GM12878 (cell line): ENCODE data around the gene FTCDNL1. TPM values are rescaled to one million over a fixed set of nuclear protein-coding genes. Genes with fewer than 3 reads are reported as not detected.

Experiments used
- ATAC-seq: fragments of 200-7000 bp; cut with Tn5 transposase; 3 replicates; pipeline ENCODE4 v1.9.1; 2020; ENCODE audit warnings: mild to moderate bottlenecking, moderate library complexity
- BruUV-seq: library from RNA; stranded (reverse); fragments of 400-500 nt; replicated peaks from 2 replicates; lab custom pipeline; 2021; lab: Mats Ljungman, UMichigan
- CTCF ChIA-PET: fragments of 300-600 bp; sonication (Branson Sonifier 250); formaldehyde crosslinking; extraction: SDS; loops from one replicate; lab custom pipeline; 2021; ENCODE audit warnings: inconsistent platforms; lab: Yijun Ruan, JAX
- POLR2A ChIA-PET: fragments of 350-600 bp; formaldehyde crosslinking; extraction: SDS; loops from one replicate; lab custom pipeline; 2021; ENCODE audit warnings: inconsistent platforms; lab: Charles Lee
- RAD21 ChIA-PET: fragments of 300-600 bp; sonication (Branson Sonifier 250); formaldehyde crosslinking; loops from one replicate; lab custom pipeline; 2023; ENCODE audit warnings: antibody characterized with exemption; ENCODE audit not compliant: unreplicated experiment; lab: Charles Lee
- SMC1A ChIA-PET: fragments of 300-600 bp; sonication (Branson Sonifier 250); formaldehyde crosslinking; loops from one replicate; lab custom pipeline; 2023; ENCODE audit not compliant: unreplicated experiment, uncharacterized antibody; lab: Charles Lee
- DNase-seq: peaks from one replicate; pipeline ENCODE4 v3.0.0-alpha.2; 2011; ENCODE audit warnings: low read depth, low spot score
- FAIRE-seq: peaks from 3 replicates; lab custom pipeline; 2011; peaks lifted over from hg19 to GRCh38; lab: Jason Lieb, UNC
- H2AFZ ChIP-seq: 2 replicates; pipeline ENCODE4 v1.6.0; 2011; ENCODE audit warnings: low read depth, low read length, control low read depth; ENCODE audit not compliant: control insufficient read depth
- H3K27ac ChIP-seq: 2 replicates; pipeline ENCODE4 v1.5.1; 2011; ENCODE audit warnings: control low read depth; ENCODE audit not compliant: control insufficient read depth, insufficient read depth
- H3K27me3 ChIP-seq, 2 experiments: replicated peaks in 1 of 2; 2 replicates each; pipeline versions ENCODE4 v1.6.0 to v1.6.1; 2011; ENCODE audit warnings: low read length in 1 of 2; ENCODE audit not compliant: control insufficient read depth in 2 of 2, insufficient read depth in 2 of 2
- H3K36me3 ChIP-seq, 2 experiments: 2 replicates each; pipeline ENCODE4 v1.5.1; 2011; ENCODE audit warnings: low read length in 1 of 2; ENCODE audit not compliant: control insufficient read depth in 2 of 2, insufficient read depth in 2 of 2
- H3K4me1 ChIP-seq: 2 replicates; pipeline ENCODE4 v1.6.1; 2011; ENCODE audit warnings: mild to moderate bottlenecking, low read length, moderate library complexity, mixed read lengths; ENCODE audit not compliant: control insufficient read depth, insufficient read depth
- H3K4me2 ChIP-seq: 2 replicates; pipeline ENCODE4 v1.6.0; 2011; ENCODE audit warnings: control low read depth; ENCODE audit not compliant: control insufficient read depth, insufficient read depth
- H3K4me3 ChIP-seq: fragments of 200-600 bp; sonication (generic); 2 replicates; pipeline ENCODE4 v1.5.1; 2016
- H3K79me2 ChIP-seq: 2 replicates; pipeline ENCODE4 v1.6.0; 2011; ENCODE audit warnings: low read length; ENCODE audit not compliant: control insufficient read depth, insufficient read depth
- H3K9ac ChIP-seq: 2 replicates; pipeline ENCODE4 v1.8.0; 2011; ENCODE audit warnings: low read length, control low read depth, mixed read lengths; ENCODE audit not compliant: control insufficient read depth, insufficient read depth
- H3K9me3 ChIP-seq: replicated peaks from 3 replicates; pipeline ENCODE4 v1.5.1; 2011; ENCODE audit warnings: mild to moderate bottlenecking, low read length; ENCODE audit not compliant: control insufficient read depth, insufficient read depth
- H4K20me1 ChIP-seq: 2 replicates; pipeline ENCODE4 v1.6.0; 2011; ENCODE audit not compliant: control insufficient read depth, insufficient read depth
- GABPA ChIP-seq: IDR thresholded peaks from 2 replicates; pipeline ENCODE4 v1.6.1; 2014; ENCODE audit warnings: antibody characterized with exemption, low read depth, mild to moderate bottlenecking, inconsistent platforms
- KDM1A ChIP-seq: fragments of 200-600 bp; sonication (generic); IDR thresholded peaks from 2 replicates; pipeline ENCODE4 v1.6.1; 2016; ENCODE audit warnings: borderline replicate concordance
- MEF2A ChIP-seq: IDR thresholded peaks from 2 replicates; pipeline ENCODE4 v1.6.1; 2011; ENCODE audit warnings: low read depth, mild to moderate bottlenecking, low read length, moderate library complexity; ENCODE audit not compliant: insufficient read depth
- PML ChIP-seq: IDR thresholded peaks from 2 replicates; pipeline ENCODE4 v1.6.1; 2012; ENCODE audit warnings: low read length, inconsistent platforms
- RB1 ChIP-seq: fragments of 450-650 bp; formaldehyde crosslinking; IDR thresholded peaks from 2 replicates; pipeline ENCODE4 v1.6.1; 2017; ENCODE audit warnings: mild to moderate bottlenecking, borderline replicate concordance
- RFX5 ChIP-seq: IDR thresholded peaks from 2 replicates; pipeline ENCODE4 v1.6.1; 2011; ENCODE audit warnings: low read depth, low read length, improper control_type of control experiment
- STAT1 ChIP-seq: fragments of 450-650 bp; conservative IDR thresholded peaks from 2 replicates; pipeline ENCODE4 v1.6.1; 2014; ENCODE audit warnings: antibody characterized with exemption, mild to moderate bottlenecking
- TCF12 ChIP-seq: IDR thresholded peaks from 2 replicates; pipeline ENCODE4 v1.6.1; 2011; ENCODE audit warnings: low read depth, mild to moderate bottlenecking, low read length
- TCF7 ChIP-seq: IDR thresholded peaks from 2 replicates; pipeline ENCODE4 v1.6.1; 2014; ENCODE audit warnings: antibody characterized with exemption, borderline replicate concordance
- WGBS: methylation state at CpG from one replicate; pipeline ENCODE4 v1.1.6; 2016; ENCODE audit warnings: low lambda C conversion rate; ENCODE audit not compliant: insufficient replicate concordance, insufficient coverage; ENCODE audit errors: missing lambda C conversion rate; 5-methylcytosine and 5-hydroxymethylcytosine counted together
- in situ Hi-C: fragments of 300-500 bp; cut with MboI; formaldehyde crosslinking; loops from 9 replicates; pipeline ENCODE4 v1.14.3; 2018; ENCODE audit warnings: mixed read lengths
- intact Hi-C: fragments of 100-400 bp; cut with micrococcal nuclease; formaldehyde crosslinking; loops from one replicate; pipeline ENCODE4 v1.14.2; 2022; ENCODE audit not compliant: unreplicated experiment
- polyA plus RNA-seq, 11 experiments: library from polyadenylated mRNA; depleted of rRNA in 4 of 11; unstranded in 6 of 11; stranded (reverse) in 5 of 11; fragments of >200 nt; fragmentation: Nextera tagmentation in 4 of 11; fragmentation: Illumina TruSeq in 1 of 11; extraction: Ambion mirVana in 4 of 11; extraction: Trizol in 1 of 11; gene quantifications; 1 replicate in 1 of 11; 2 replicates in 10 of 11; pipeline versions ENCODE4 v1.2.1 to v1.2.3, GENCODE V29; 2011 to 2016; ENCODE audit warnings: inconsistent platforms in 2 of 11, missing spikeins in 2 of 11, low read depth in 1 of 11
- total RNA-seq, 4 experiments: library from RNA; depleted of rRNA in 3 of 4; stranded (reverse); fragments of >200 nt in 3 of 4; fragmentation: Illumina TruSeq in 1 of 4; extraction: Trizol in 1 of 4; gene quantifications; 2 replicates each; pipeline versions ENCODE4 v1.2.1 to v1.2.3, GENCODE V29; 2013 to 2021
- TF ChIP-seq, protein P1 (sequence below): IDR thresholded peaks from 2 replicates; pipeline ENCODE4 v1.6.1; 2011; ENCODE audit warnings: low read depth, low read length, improper control_type of control experiment, borderline replicate concordance
- TF ChIP-seq, protein P2 (sequence below): IDR thresholded peaks from 2 replicates; pipeline ENCODE4 v1.6.1; 2011; ENCODE audit warnings: borderline replicate concordance, low read depth, mild to moderate bottlenecking, moderate library complexity, low read length; ENCODE audit not compliant: insufficient read depth, poor library complexity, severe bottlenecking
- TF ChIP-seq, protein P3 (sequence below): fragments of 450-650 bp; IDR thresholded peaks from 2 replicates; pipeline ENCODE4 v1.6.1; 2018; ENCODE audit warnings: borderline replicate concordance, mild to moderate bottlenecking; ENCODE audit not compliant: partially characterized antibody
- TF ChIP-seq, protein P4 (sequence below): fragments of 450-650 bp; IDR thresholded peaks from 2 replicates; pipeline ENCODE4 v1.6.1; 2017; ENCODE audit warnings: mild to moderate bottlenecking

The FTCDNL1 gene
- total and polyA plus RNA-seq, 10 of the 15 experiments (the other 5 are each of a cell fraction or from before 2014, with no cell fraction given), result 0.15 to 3.9 (median 2.0) TPM

DNA sequence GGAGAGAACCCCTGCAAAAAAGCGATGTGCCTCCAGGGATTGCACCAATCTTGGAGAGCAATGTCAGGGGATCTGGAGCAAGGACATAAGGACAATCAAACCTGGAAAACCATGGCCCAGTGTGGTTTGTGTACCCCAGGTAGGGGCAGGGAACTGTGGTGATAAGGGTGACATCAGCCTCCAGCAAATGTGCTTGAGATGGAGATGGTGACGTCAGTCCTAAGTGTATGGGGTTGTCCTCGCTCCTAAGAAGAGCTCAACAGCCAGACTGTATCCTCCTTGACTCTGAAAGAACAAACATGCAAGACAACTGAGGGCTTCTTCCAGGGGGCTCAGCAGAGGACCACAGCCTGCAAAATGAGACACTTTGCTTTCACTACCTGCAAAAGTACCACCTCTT, 71.4 kb downstream of the FTCDNL1 start:
- H3K79me2 ChIP-seq, result no peaks in the 10 kb centered on the region
- H3K4me1 ChIP-seq, result no peaks in the 10 kb centered on the region
- FAIRE-seq (no peak), DNase-seq (no peak), ATAC-seq (no peak)
- no peaks in the 10 kb centered on the region for H4K20me1 ChIP-seq
- no peak overlapping the region for H3K4me2 ChIP-seq
- TF ChIP-seq RB1, result no peak
- TF ChIP-seq PML, result no peak
- TF ChIP-seq, protein P1, sequence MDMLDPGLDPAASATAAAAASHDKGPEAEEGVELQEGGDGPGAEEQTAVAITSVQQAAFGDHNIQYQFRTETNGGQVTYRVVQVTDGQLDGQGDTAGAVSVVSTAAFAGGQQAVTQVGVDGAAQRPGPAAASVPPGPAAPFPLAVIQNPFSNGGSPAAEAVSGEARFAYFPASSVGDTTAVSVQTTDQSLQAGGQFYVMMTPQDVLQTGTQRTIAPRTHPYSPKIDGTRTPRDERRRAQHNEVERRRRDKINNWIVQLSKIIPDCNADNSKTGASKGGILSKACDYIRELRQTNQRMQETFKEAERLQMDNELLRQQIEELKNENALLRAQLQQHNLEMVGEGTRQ, result no peak
- TF ChIP-seq, protein P2, sequence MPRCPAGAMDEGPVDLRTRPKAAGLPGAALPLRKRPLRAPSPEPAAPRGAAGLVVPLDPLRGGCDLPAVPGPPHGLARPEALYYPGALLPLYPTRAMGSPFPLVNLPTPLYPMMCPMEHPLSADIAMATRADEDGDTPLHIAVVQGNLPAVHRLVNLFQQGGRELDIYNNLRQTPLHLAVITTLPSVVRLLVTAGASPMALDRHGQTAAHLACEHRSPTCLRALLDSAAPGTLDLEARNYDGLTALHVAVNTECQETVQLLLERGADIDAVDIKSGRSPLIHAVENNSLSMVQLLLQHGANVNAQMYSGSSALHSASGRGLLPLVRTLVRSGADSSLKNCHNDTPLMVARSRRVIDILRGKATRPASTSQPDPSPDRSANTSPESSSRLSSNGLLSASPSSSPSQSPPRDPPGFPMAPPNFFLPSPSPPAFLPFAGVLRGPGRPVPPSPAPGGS, result no peak
- no peak for TF ChIP-seq GABPA
- TF ChIP-seq KDM1A, result no peak
- no peak for TF ChIP-seq RFX5
- no peak for TF ChIP-seq MEF2A
- TF ChIP-seq, protein P3, sequence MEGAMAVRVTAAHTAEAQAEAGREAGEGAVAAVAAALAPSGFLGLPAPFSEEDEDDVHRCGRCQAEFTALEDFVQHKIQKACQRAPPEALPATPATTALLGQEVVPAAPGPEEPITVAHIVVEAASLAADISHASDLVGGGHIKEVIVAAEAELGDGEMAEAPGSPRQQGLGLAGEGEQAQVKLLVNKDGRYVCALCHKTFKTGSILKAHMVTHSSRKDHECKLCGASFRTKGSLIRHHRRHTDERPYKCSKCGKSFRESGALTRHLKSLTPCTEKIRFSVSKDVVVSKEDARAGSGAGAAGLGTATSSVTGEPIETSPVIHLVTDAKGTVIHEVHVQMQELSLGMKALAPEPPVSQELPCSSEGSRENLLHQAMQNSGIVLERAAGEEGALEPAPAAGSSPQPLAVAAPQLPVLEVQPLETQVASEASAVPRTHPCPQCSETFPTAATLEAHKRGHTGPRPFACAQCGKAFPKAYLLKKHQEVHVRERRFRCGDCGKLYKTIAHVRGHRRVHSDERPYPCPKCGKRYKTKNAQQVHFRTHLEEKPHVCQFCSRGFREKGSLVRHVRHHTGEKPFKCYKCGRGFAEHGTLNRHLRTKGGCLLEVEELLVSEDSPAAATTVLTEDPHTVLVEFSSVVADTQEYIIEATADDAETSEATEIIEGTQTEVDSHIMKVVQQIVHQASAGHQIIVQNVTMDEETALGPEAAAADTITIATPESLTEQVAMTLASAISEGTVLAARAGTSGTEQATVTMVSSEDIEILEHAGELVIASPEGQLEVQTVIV, result no peak
- TF ChIP-seq TCF12, result no peak
- TF ChIP-seq, protein P4, sequence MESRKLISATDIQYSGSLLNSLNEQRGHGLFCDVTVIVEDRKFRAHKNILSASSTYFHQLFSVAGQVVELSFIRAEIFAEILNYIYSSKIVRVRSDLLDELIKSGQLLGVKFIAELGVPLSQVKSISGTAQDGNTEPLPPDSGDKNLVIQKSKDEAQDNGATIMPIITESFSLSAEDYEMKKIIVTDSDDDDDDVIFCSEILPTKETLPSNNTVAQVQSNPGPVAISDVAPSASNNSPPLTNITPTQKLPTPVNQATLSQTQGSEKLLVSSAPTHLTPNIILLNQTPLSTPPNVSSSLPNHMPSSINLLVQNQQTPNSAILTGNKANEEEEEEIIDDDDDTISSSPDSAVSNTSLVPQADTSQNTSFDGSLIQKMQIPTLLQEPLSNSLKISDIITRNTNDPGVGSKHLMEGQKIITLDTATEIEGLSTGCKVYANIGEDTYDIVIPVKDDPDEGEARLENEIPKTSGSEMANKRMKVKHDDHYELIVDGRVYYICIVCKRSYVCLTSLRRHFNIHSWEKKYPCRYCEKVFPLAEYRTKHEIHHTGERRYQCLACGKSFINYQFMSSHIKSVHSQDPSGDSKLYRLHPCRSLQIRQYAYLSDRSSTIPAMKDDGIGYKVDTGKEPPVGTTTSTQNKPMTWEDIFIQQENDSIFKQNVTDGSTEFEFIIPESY, result no peak
- TF ChIP-seq STAT1, result no peak
- TF ChIP-seq TCF7, result no peak
- H3K27ac ChIP-seq, result no peak overlapping the region
- BruUV-seq, result no TSS peak
- ChIA-PET POLR2A (no interaction called here), RAD21 (no interaction called here), SMC1A (no interaction called here), CTCF (interaction anchor here (1.3 kb wide), 1 partner anchor 18 kb away, joined by 3 read pairs; no protein-coding TSS in a partner anchor)
- intact Hi-C loops (no loop called here), in situ Hi-C loops (no loop called here)
- no peaks in the 10 kb centered on the region for H3K36me3 ChIP-seq
- no peaks in the 10 kb centered on the region for H3K27me3 ChIP-seq
- no peaks in the 10 kb centered on the region for H3K9me3 ChIP-seq
- no peak overlapping the region for H3K9ac ChIP-seq
- 44% methylated on average over 3 of the region's 3 CpGs for WGBS
- H3K4me3 ChIP-seq, result no peak overlapping the region
- H2AFZ ChIP-seq, result no peak overlapping the region
